Keratinocyte (primary cell): ENCODE data around the gene STRN4. TPM values are rescaled to one million over a fixed set of nuclear protein-coding genes. Genes with fewer than 3 reads are reported as not detected.
A peak's percentile ranks its signal among the peaks of the same experiment; 100 is the strongest.

ENCODE experiments used
- DNase-seq: peaks from one replicate; pipeline ENCODE4 v3.0.0-alpha.2; 2011; ENCODE audit warnings: low read depth, missing footprints, low spot score
- FAIRE-seq: peaks from 2 replicates; lab custom pipeline; 2011; peaks lifted over from hg19 to GRCh38; lab: Jason Lieb, UNC
- H2AFZ ChIP-seq: 2 replicates; pipeline ENCODE4 v1.6.0; 2012; ENCODE audit warnings: low read length, control low read depth, inconsistent platforms; ENCODE audit not compliant: control insufficient read depth
- H3K27ac ChIP-seq: 2 replicates; pipeline ENCODE4 v1.5.1; 2011; ENCODE audit warnings: low read length; ENCODE audit not compliant: control insufficient read depth, insufficient read depth
- H3K27me3 ChIP-seq: 3 replicates; pipeline ENCODE4 v1.6.0; 2011; ENCODE audit warnings: low read length; ENCODE audit not compliant: control insufficient read depth, insufficient read depth; ENCODE audit errors: extremely low read depth
- H3K36me3 ChIP-seq, 2 experiments: 2 replicates in 1 of 2; 3 replicates in 1 of 2; pipeline ENCODE4 v1.5.1; 2011; ENCODE audit warnings: low read length in 2 of 2, mild to moderate bottlenecking in 1 of 2; ENCODE audit not compliant: control insufficient read depth in 2 of 2, insufficient read depth in 2 of 2; ENCODE audit errors: extremely low read depth in 1 of 2
- H3K4me1 ChIP-seq: 3 replicates; pipeline ENCODE4 v1.5.1; 2011; ENCODE audit warnings: low read length; ENCODE audit not compliant: control insufficient read depth, insufficient read depth; ENCODE audit errors: extremely low read depth
- H3K4me2 ChIP-seq: 3 replicates; pipeline ENCODE4 v1.6.0; 2011; ENCODE audit warnings: low read depth, low read length; ENCODE audit not compliant: control insufficient read depth, insufficient read depth; ENCODE audit errors: extremely low read depth
- H3K4me3 ChIP-seq, 3 experiments: fragments of 200-600 bp in 1 of 3; sonication (generic) in 1 of 3; 2 replicates in 2 of 3; 3 replicates in 1 of 3; pipeline ENCODE4 v1.5.1; 2011 to 2016; ENCODE audit warnings: low read length in 3 of 3, mild to moderate bottlenecking in 3 of 3, control low read depth in 2 of 3, inconsistent platforms in 1 of 3, low read depth in 1 of 3, mixed read lengths in 1 of 3, mixed run types in 1 of 3, moderate library complexity in 1 of 3; ENCODE audit not compliant: control insufficient read depth in 2 of 3, insufficient read depth in 2 of 3; ENCODE audit errors: extremely low read depth in 1 of 3
- H3K79me2 ChIP-seq: 2 replicates; pipeline ENCODE4 v1.6.0; 2012; ENCODE audit warnings: low read length; ENCODE audit not compliant: control insufficient read depth, insufficient read depth
- H3K9ac ChIP-seq: 3 replicates; pipeline ENCODE4 v1.6.0; 2011; ENCODE audit warnings: low read length; ENCODE audit not compliant: control insufficient read depth, insufficient read depth; ENCODE audit errors: extremely low read depth
- H3K9me1 ChIP-seq: 3 replicates; pipeline ENCODE4 v1.6.0; 2011; ENCODE audit warnings: low read length; ENCODE audit not compliant: control insufficient read depth, insufficient read depth; ENCODE audit errors: extremely low read depth
- H3K9me3 ChIP-seq: 2 replicates; pipeline ENCODE4 v1.5.1; 2012; ENCODE audit warnings: low read depth, low read length; ENCODE audit not compliant: control insufficient read depth
- H4K20me1 ChIP-seq: 3 replicates; pipeline ENCODE4 v1.6.0; 2011; ENCODE audit warnings: low read length; ENCODE audit not compliant: control insufficient read depth, insufficient read depth; ENCODE audit errors: extremely low read depth
- EZH2 ChIP-seq: IDR thresholded peaks from one replicate; pipeline ENCODE4 v1.6.1; 2012; ENCODE audit warnings: inconsistent platforms, mild to moderate bottlenecking, low read length, moderate library complexity
- dilution Hi-C: fragments of 300-500 bp; cut with MboI; formaldehyde crosslinking; loops from one replicate; pipeline ENCODE4 v1.7.0; 2020; ENCODE audit warnings: low sequenced_read_pairs; ENCODE audit not compliant: extremely low pct_ligation_motif_present
- polyA plus RNA-seq, 5 experiments: library from polyadenylated mRNA; depleted of rRNA in 3 of 5; stranded (reverse) in 3 of 5; stranded (forward) in 1 of 5; unstranded in 1 of 5; fragments of >200 nt; gene quantifications; 1 replicate in 1 of 5; 2 replicates in 3 of 5; 3 replicates in 1 of 5; pipeline versions ENCODE4 v1.2.1 to v1.2.3, GENCODE V29; 2011 to 2012; ENCODE audit warnings: missing spikeins in 2 of 5, low read depth in 1 of 5, low replicate concordance in 1 of 5
- TF ChIP-seq, protein P1 (sequence below), 3 experiments: IDR thresholded peaks in 1 of 3; conservative IDR thresholded peaks in 1 of 3; optimal IDR thresholded peaks in 1 of 3; 2 replicates in 2 of 3; 3 replicates in 1 of 3; pipeline versions ENCODE3 to v1.5.1; 2011; ENCODE audit warnings: low read length in 3 of 3, mild to moderate bottlenecking in 3 of 3, moderate library complexity in 2 of 3, control low read depth in 1 of 3, inconsistent platforms in 1 of 3; ENCODE audit not compliant: insufficient read depth in 2 of 3; ENCODE audit errors: extremely low read depth in 1 of 3

Gene STRN4
- polyA plus RNA-seq, 1 donor (not counting 4 experiments of a cell fraction or from before 2014, with no cell fraction given) = 37.3 TPM

GRCh38 chr19:46753420-46754155, 7.3 kb upstream of the STRN4 start:
- H3K27me3 ChIP-seq = no peaks in the 10 kb centered on the region
- no peaks in the 10 kb centered on the region for H3K9me3 ChIP-seq
- H3K79me2 ChIP-seq = no peaks in the 10 kb centered on the region
- no peak overlapping the region for H3K4me2 ChIP-seq
- H3K9ac ChIP-seq = no peak overlapping the region
- no peak overlapping the region for H2AFZ ChIP-seq
- H3K36me3 ChIP-seq = peaks cover 5 to 8% of the 10 kb centered on the region in 2 experiments
- no peak for DNase-seq
- no peak for TF ChIP-seq EZH2
- TF ChIP-seq, protein P1, sequence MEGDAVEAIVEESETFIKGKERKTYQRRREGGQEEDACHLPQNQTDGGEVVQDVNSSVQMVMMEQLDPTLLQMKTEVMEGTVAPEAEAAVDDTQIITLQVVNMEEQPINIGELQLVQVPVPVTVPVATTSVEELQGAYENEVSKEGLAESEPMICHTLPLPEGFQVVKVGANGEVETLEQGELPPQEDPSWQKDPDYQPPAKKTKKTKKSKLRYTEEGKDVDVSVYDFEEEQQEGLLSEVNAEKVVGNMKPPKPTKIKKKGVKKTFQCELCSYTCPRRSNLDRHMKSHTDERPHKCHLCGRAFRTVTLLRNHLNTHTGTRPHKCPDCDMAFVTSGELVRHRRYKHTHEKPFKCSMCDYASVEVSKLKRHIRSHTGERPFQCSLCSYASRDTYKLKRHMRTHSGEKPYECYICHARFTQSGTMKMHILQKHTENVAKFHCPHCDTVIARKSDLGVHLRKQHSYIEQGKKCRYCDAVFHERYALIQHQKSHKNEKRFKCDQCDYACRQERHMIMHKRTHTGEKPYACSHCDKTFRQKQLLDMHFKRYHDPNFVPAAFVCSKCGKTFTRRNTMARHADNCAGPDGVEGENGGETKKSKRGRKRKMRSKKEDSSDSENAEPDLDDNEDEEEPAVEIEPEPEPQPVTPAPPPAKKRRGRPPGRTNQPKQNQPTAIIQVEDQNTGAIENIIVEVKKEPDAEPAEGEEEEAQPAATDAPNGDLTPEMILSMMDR (optimal IDR thresholded peaks at IDR 0.05 in 1 of 3, IDR thresholded peaks at IDR 0.05 in 1 of 3, conservative IDR thresholded peaks at IDR 0.05 in 1 of 3; ENCODE audit: extremely low read depth in 1 of 3, insufficient read depth in 2 of 3, low read length in 3 of 3) = peak; percentile 54 to 80 (median 59)
- H3K4me3 ChIP-seq = no peak overlapping the region
- H3K9me1 ChIP-seq = no peaks in the 10 kb centered on the region
- H3K4me1 ChIP-seq = no peaks in the 10 kb centered on the region
- FAIRE-seq = no peak
- dilution Hi-C loops = no loop called here
- no peak overlapping the region for H3K27ac ChIP-seq
- no peaks in the 10 kb centered on the region for H4K20me1 ChIP-seq

- peaks cover 30% of the 10 kb centered on the region for H3K79me2 ChIP-seq
- no peak for FAIRE-seq
- H3K27ac ChIP-seq = no peak overlapping the region
- H3K9ac ChIP-seq = no peak overlapping the region
- TF ChIP-seq EZH2 = no peak
- TF ChIP-seq, protein P1 (optimal IDR thresholded peaks at IDR 0.05 in 1 of 3, IDR thresholded peaks at IDR 0.05 in 1 of 3, conservative IDR thresholded peaks at IDR 0.05 in 1 of 3; ENCODE audit: extremely low read depth in 1 of 3, insufficient read depth in 2 of 3, low read length in 3 of 3) = peak; percentile 65 to 78 (median 74)
- no peaks in the 10 kb centered on the region for H3K27me3 ChIP-seq
- dilution Hi-C loops = no loop called here
- peaks cover 3% of the 10 kb centered on the region for H3K9me1 ChIP-seq
- no peak overlapping the region for H3K4me3 ChIP-seq
- DNase-seq = no peak
- peaks cover 0 to 4% of the 10 kb centered on the region in 2 experiments for H3K36me3 ChIP-seq
- no peak overlapping the region for H3K4me2 ChIP-seq
- no peak overlapping the region for H2AFZ ChIP-seq
- peaks cover 15% of the 10 kb centered on the region for H3K4me1 ChIP-seq
- peaks cover 2% of the 10 kb centered on the region for H4K20me1 ChIP-seq
- no peaks in the 10 kb centered on the region for H3K9me3 ChIP-seq
Measured at GRCh38 chr19:46748325-46749109, 2.3 kb upstream of the STRN4 start.
